ENCODE results near the gene EPHB2.
"Not testable (repeated sequence)": the region's sequence is repeated elsewhere in the genome, so short reads cannot be mapped to it uniquely, and the experiment has no call there.

Gene EPHB2

DNA sequence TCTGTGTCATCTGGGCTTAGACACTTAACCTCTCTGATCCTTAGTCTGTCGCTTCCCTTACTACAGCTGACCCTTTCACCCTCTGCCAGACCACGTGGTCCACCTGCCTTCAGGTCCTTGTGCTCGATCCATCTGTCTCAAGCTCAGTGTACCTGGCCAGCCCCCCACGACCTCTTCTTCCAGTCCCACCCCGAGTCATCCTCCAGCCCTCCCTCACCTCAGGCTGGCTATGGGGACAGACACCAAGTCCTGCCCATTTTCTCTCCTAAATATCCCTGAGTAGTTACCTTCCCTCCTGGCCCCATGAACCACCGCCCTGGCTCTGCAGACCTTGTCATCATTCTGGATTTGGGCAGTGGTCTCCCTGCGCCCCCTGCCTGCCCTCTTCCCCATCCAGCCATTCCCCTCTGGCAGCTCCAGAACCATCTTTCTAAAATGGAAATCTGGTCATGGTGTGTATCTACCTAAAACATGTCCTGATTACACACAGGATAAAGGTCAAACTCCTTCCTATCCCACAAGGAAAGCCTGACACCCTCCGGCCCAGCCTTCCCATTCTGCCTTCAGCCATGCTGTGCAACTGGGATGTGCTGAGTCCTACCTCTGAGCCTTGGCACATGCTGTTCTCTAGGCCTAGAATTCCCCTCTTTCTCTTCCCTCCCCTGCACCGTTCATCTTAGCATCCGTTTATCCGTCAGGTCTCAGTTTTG is 107.6 kb downstream of the EPHB2 start:
- no peak for DNase-seq (ENCODE audit: low spot score)

DNA sequence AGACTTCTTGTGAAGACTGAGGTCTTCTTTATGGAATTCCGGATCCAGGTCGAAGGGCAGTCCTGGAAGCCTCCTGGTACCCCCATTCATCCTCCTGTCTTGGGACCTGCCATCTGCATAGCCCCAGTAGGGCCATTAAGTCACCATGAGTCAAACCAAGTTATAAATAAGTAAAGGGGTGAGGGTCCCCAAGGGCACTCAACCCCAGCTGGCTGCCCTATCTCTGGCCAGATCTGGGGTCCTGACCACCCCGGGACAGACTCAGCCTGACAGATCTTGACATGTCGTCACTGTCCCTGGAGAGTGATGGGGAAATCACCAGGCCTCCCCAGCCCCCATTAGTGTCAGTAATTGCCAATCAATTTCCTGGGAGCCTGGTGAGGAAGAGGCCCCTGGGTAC is 108.7 kb downstream of the EPHB2 start:
- no peak for DNase-seq (ENCODE audit: low spot score)

DNA sequence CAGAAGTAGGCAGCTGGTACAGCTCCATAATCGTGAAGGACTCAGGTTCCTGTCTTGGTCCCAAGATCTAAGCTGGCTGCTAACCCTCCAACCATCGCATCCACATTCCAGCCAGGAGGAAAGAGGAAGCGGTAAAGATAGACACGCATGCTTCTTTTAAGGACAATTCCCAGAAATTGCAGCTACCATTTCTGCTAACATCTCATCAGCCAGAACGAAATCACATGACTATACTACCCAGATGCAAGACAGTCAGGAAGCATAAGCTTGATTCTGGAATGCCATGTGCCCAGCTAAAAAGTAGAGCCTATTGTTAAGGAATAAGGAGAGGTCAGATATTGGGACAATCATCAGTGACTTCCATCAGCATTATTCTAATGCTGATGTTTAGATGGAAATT is 110.4 kb downstream of the EPHB2 start:
- DNase-seq (ENCODE audit: low spot score) = no peak

DNA sequence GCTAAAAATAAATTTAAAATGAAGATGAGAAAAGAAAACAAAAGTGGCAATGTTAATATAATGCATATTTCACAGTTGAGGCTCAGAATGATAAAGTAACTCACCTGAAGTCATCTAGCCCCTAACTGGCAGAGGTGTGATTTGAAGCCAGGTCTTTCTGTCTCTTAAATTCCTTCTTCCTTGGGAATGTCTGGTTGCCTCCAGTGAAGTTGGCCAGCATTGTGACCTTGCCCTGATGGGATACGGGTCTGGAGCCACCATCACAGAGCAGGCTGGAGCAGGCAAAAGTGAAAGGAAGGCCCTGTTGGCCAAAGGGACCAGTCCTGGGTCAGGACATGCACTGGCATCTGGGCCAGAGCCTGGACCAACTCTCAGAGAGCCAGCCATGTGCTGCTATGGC is 111.7 kb downstream of the EPHB2 start:
- no peak for DNase-seq (ENCODE audit: low spot score)

DNA sequence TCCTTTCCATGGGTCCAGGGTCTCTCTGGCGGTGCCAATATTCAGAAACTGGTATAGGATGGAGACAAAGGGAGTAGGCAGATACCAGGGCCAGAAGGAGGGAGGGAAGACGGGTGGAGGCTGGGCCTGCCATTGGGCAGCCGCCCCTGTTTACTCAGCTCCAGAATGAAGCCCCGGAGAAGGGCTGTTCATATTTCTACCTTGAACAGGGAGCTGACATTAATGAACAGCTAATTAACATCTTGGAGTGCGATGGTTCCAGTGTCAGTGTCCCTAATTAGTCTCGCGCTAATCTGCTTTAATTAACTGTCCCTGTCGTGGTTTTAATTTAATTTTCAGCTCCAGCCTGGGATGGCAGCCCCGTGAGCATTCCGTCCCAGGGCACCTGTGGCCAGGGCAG is 113.8 kb downstream of the EPHB2 start:
- no peak for DNase-seq (ENCODE audit: low spot score)

DNA sequence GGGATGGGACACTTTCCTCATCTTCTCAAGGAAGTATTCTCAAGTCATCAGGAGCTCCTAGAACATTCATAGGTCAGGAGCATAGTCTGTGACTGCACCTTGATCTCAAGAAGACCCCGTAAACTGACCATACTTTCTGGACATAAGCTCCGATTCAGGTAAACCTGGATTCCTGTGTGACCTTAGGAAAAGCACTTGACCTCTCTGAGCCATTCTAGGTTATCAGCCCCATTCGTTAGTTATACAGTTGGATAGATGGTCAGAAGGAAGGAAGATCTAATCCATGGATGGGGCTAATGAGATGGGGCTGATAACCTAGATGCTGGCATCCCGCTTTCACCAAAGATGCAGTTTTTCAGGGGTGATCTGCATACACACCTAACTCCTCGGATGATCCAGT is 114.3 kb downstream of the EPHB2 start:
- DNase-seq (ENCODE audit: low spot score) = no peak

DNA sequence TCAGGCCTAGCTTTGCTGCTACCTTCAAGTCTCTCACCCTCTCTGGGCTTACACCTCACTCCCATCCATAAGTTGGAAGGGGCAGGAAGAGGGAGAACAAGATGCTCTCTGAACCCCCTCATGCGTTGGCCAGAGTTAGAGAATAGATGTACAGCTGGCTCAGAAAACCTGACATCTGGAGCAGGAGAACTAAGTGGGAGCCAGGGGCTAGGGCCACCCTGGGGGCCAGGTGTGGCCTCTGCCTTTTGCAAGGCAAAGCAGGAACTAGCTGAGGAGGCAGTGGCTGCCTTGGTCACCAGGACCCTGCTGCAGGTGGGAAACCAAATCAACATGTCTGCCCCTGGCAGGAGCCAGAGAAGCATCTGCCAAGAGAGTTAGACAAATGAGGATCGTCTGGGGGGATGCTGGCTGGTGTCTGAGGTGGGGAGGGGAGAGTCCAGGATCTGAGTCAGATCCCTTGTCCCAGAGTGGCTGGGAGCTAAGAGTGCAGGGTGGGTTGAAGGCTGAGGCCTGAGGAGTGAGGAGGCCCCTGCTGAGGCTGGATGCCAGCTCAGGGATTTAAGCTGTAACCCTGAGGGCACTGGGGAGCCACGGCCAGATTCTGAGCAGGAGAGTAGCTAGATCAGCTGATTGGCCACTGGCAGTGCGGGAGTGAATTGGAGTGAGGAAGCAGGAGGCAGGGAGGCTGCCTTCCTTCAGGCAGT is 115.0 kb downstream of the EPHB2 start:
- no peak for DNase-seq (ENCODE audit: low spot score)

DNA sequence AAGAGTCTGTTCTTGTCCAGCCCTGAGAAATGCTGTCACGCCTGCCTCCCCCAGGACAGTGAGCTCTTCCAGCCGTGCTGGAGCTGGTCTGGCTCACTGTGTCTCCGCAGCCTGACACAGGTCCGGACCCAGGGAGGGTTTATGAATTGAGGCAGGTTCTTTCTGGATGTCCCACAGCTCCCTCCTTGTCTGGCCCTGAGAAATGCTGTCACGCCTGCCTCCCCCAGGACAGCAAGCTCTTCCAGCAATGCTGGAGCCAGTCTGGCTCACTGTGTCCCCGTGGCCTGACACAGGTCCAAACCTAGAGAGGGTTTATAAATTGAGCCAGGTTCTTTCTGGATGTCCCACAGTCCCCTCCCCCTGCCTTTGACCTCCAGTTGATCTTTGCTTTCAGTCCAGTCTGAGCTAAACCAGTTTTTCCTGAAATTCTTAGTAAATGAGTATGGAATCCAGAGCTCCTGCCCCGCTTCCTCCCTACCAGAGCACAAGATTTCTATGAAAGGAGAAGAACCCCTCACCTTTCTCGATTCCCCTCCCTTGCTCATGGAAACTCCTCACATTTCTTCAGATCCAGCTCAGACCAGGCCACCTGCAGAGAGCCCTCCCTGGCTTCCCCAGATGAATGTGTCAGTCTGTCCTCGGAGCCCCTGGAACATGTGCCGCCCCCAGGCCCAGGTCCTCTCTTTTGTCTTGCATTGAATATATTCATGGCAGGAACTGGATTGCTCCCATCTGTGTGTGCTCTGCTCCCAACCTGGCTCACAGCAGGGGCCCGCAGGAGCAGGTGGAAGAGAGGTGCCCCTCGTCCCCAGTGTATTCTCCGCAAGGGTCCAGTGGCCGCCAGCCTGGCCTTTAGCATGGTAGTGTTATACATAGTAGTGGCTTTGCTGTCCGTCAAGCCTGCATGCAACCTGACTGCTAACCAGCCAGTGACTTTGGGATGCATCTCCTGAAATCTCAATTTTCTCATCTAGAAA is 116.3 kb downstream of the EPHB2 start:
- DNase-seq (ENCODE audit: low spot score) = no peak

DNA sequence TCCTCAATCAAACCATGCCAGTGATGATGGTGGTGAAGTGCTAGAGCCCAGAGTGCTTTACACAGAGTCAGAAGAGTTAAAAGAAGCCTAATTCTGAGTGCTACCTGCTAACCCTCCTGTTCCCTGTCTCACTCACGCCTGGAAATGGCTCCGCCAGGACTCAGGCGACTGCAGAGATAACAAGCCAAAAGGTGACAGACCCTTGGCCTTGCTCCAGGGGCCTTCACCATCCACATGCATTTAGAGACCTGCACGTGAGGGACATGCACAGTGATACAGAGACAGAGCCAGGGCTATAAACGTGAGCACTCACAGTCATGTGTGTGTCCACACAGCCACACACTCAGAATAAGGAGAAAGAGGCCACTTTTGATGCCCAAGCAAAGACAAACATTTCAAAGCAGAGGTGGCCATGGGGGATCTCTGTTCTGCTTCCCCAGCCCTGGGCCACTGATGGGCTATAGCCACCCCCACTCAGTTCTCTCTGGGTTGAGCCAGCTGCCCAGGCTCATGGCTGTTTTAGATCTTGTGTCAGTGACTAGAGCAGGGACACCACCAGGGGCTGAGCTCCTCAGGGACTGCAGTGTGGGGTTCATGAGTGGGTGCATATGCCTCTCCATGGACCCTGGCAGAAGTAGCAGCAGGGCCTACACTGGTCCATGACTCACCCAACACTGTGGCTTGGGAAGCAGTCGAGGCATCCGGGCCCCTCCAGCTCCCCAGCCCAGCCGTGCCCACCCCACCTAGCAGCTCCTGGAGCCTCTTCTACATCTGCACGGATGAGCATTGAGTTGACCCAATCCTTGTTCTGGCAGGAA is 117.2 kb downstream of the EPHB2 start:
- no peak for DNase-seq (ENCODE audit: low spot score)

DNA sequence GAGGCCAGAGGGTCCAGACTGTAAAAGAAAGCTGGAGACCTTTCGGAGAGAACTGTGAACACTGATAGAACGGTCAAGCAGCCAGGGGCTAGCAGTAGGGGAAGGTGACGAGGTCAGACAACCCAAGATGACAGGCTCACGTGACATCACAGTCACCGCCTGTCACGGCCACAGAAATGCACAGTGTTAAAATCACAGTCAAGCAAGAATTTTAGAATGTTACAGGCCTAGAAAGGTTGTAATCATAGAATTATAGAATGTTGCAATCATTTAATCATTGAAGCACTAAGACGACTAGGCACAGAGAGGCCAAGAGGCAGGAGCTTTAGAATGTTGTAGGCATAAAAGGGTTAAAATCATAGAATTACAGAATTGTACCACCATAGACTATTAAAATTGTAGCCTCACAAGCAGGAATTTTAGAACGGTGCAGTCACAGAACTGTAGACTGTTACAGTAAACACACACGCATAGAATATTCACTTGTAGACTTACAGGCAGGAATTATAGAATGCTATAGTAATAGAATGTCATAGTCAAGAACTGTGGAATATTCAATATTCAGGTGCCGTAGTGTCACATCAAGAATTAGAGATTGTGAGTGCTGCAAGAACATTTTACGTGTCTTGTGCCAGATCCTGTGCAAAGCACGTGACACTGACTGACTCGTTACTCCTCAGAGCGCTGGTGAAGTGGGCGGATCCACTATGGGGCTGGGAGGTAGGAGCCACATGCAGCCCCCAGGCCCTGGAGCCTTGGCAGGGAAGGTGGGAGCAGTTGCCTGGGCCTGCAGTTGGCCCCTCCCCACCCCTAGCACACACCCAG is 118.1 kb downstream of the EPHB2 start:
- DNase-seq (ENCODE audit: low spot score) = no peak

DNA sequence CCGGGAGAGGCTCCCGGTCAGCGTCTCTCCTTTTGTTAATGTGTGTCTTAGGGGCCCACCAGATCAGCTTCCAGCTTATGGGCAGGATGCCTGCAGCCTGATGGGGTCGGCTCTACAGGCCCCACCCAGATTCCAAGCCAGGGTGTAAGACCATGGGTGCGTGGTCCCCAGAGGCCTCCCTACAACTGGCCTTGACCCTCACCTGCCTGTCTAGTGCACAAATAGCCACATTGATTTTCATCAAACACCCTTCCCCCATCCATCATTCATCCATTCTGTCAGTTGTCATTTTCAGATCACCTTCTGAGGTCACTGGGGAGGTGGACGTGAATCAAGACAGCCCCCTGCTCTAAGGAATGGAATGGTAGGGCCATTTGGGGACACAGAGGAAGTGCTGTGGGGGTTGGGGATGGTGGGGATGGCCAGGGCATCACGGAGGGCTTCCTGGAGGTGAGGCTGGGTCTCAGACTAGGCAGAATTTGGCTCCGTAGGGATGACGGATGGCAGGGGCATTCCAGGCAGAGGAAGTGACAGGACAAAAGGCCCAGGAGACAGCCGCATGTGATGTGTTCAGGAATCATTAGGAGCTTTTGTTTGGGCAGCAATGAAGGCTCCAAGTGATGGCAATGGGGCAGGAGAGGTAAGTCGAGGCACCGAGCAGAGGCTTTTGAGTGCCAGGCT is 118.8 kb downstream of the EPHB2 start:
- no peak for DNase-seq (ENCODE audit: low spot score)

DNA sequence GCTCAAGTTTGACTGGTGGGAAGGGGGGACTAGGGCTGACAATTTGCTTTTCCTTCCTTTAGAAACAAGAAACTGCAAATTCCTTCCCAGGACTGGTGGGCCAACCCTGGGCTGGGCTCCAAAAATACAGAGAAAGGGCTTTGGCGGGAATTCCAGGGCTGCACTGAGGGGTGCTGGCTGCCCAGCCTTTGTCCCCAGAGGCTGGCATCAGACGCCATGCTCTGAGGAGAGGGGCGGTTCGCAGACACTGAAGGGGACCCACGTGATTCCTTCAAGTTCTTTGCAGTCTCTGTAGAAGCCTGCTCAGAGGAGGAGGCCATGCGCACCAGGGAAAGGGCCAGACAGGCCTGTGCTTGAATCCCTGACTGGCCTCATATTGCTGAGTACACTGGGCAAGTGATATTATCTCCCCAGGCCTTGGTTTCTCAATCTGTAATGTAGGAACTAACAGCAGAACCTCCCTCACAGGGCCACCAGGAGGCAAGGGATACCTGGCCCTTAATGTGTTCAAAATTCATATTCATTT is 119.5 kb downstream of the EPHB2 start:
- DNase-seq (ENCODE audit: low spot score) = no peak

DNA sequence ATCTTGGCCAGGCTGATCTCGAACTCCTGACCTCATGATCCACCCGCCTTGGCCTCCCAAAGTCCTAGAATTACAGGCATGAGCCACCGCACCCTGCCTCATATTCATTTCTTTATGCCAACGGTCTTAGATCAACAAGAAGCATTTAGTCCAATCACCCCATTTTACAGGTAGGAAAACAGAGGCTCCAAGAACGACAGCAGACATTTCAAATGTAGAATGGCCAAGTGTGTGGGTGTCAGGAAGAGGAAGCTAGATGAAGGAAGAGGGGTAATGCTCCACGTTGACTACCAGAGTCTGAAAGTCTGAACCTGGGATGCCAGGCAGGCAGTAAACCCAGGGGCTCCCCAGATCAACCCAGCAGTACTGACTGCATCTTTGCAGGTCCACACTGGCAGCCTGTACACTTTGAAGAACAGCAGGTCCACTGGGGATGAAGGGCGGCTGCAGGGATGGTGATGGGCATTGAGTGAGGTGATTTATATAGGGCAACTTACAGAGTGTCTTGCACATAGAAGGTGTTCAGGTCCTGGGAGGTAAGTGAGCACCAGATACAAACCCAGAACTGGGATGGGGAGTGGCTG is 120.2 kb downstream of the EPHB2 start:
- DNase-seq (ENCODE audit: low spot score) = no peak

DNA sequence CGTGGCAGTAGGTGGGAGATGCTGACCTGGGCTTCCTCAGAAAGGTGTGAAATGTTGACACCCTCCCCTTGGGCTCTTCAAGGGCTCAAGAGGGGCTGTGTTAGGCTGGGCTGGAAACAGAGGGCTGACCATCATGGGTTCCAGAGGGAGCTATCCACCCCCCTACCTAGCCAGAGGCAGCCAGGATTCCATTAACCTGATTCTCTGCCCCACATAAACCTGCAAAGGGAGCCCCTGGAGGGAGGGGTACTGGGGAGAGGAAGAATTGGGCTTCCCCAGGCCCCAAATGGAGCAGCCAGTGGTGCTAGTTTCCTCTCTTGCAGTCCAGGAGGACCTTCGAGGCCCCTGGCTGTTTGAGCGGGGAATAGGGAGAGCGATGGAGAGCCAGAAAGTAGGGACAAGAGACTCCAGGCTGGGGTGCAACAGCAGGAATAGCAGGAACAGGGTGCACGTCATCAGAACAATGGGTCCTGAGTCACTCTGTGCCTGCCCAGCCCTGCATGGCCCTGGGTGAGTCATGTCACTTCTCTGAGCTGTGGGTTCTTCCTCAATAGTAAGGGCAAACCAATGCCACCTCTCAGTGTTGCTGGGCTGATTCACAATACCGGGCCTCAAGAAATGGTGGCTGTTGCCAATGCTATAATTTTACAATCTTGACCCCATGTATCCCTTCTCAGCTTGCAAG is 121.2 kb downstream of the EPHB2 start:
- DNase-seq (ENCODE audit: low spot score) = peak; percentile 91

DNA sequence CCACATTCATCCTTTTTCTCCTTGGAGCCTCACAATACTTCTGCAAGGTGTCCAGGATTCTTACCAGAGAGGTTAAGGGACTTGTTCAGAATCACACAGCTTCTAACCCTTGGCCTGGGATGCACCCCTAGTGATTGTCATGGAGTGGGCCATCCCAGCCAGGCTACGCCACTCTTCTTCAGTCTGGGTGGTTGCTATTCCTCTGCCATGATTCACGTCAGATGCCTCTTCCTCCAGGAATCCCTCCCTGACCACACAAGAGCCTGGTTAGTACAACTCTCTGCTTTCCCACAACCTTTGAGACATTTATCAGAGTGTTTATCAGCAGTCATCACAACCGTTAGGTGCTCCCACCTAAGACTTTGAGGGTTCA is 121.8 kb downstream of the EPHB2 start:
- peak; percentile 15 for DNase-seq (ENCODE audit: low spot score)

DNA sequence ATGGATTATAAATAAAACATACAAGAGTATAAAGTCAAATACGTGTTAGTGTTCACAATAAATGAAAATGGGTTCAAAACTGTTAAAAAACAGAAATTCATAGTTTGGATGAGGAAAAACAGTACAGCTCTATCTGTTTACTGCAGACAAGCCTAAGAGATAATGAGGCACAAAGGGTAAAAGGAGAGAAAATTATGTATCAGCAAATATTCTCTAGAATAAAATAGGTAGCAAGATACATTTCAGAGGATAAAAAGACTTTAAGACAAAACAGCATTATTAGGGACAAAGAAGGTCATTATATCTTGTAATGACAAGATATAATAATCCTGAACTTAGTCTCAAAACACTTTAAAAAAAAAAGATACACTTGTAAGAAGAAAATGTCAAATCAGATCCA is 123.1 kb downstream of the EPHB2 start:
- no peak for DNase-seq (ENCODE audit: low spot score)

DNA sequence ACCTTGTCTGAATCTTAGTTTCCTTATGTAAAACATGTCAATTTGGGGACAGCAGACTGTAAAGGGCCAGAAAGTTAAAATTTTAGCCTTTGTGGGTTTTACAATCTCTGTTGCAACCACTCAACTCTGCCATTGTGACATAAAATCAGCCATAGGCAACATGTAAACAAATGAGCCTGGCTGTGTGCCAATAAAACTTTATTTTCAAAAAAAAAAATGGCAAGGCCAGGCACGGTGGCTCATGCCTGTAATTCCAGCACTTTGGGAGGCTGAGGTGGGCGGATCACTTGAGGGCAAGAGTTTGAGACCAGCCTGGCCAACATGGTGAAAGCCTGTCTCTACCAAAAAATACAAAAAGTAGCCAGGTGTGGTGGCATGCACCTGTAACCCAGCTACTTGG is 123.8 kb downstream of the EPHB2 start:
- not testable (repeated sequence) for DNase-seq (ENCODE audit: low spot score)

DNA sequence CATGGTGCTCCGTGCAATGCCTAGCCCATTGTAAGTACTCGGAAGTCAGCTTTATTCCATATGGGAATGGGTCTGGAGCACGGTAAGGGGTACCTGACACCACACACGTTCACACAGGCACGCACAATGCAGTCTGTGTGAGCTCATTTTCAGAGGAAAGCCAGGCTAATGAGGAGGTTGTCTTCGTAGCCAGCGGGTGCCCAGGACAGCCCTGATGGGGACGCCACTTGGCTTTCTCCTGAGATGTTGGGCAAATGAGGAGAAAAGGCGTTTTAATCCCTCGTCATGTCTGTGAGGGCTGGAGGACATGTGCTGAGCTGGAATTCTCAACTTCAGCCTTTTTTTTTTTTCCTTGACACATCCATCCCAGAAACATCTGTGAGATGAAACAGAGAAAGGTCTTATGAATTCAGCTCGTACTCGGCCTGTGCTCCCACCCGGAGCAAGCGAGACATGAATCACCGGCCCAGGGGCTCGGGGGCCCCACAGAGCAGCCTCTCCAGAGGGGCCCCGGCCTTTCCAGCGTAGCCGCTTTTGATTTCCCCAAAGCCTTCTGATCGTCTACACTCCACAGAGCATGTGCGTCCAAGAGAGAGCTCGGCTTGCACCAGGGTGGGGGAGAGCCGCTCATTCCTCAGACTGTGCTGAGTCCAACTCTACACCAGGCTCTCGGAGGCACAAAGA is 125.1 kb downstream of the EPHB2 start:
- no peak for DNase-seq (ENCODE audit: low spot score)

DNA sequence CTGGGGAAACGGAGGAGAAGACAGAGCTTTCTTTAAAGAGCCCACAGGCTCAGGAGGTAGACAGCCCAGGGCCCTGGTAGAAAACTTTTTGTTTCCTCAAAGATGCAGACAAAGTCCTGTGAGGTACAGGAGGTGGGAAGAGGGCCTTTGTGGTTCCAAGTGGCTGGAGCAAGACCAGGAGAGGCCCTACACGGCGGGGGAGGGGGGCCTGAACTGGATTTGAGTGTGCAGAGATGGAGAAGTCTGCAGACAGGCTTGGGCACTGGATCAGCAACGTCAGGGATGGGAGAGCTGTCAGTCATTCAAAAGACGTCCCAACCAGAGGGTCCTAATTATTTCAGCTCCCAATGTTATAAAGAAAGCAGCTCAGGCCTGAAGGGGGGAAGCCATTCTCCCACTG is 126.2 kb downstream of the EPHB2 start:
- no peak for DNase-seq (ENCODE audit: low spot score)
